SK-N-SH treated with all-trans-retinoic acid at 6 μM for 48 hours (cell line): ENCODE data around the gene ULK4.
"Not testable (repeated sequence)": the region's sequence is repeated elsewhere in the genome, so short reads cannot be mapped to it uniquely, and the experiment has no call there.

ENCODE experiments used
- ATAC-seq: fragments of 200-7000 bp; cut with Tn5 transposase; 3 replicates; pipeline ENCODE4 v1.9.1; 2020; ENCODE audit warnings: mild to moderate bottlenecking, moderate library complexity
- ARNTL ChIP-seq: fragments of 450-650 bp; formaldehyde crosslinking; IDR thresholded peaks from 2 replicates; pipeline ENCODE4 v1.5.0; 2020; ENCODE audit warnings: low read depth, mild to moderate bottlenecking, moderate library complexity, borderline replicate concordance
- BACH2 ChIP-seq: fragments of 250-450 bp; sonication (Bioruptor Pico); IDR thresholded peaks from 2 replicates; pipeline ENCODE4 v1.9.0; 2021; ENCODE audit warnings: mild to moderate bottlenecking, borderline replicate concordance
- CREB5 ChIP-seq: fragments of 250-450 bp; sonication (Bioruptor Pico); IDR thresholded peaks from 2 replicates; pipeline ENCODE4 v1.5.1; 2020; ENCODE audit warnings: low read depth, mild to moderate bottlenecking, moderate library complexity
- CSDC2 ChIP-seq: fragments of 250-450 bp; sonication (Bioruptor Pico); IDR thresholded peaks from 2 replicates; pipeline ENCODE4 v1.5.0; 2020; ENCODE audit warnings: mild to moderate bottlenecking, moderate library complexity
- CSRNP3 ChIP-seq: fragments of 250-450 bp; sonication (Bioruptor Pico); IDR thresholded peaks from 2 replicates; pipeline ENCODE4 v1.5.1; 2021; ENCODE audit warnings: mild to moderate bottlenecking, moderate library complexity
- ESRRG ChIP-seq: fragments of 250-450 bp; sonication (Bioruptor Pico); IDR thresholded peaks from 2 replicates; pipeline ENCODE4 v1.6.1; 2021; ENCODE audit warnings: mild to moderate bottlenecking
- GLIS3 ChIP-seq: fragments of 250-450 bp; sonication (Bioruptor Pico); IDR thresholded peaks from 2 replicates; pipeline ENCODE4 v1.5.0; 2020; ENCODE audit warnings: mild to moderate bottlenecking, moderate library complexity
- ISL1 ChIP-seq: fragments of 250-450 bp; sonication (Bioruptor Pico); IDR thresholded peaks from 2 replicates; pipeline ENCODE4 v2.1.2; 2022; ENCODE audit warnings: mild to moderate bottlenecking, moderate library complexity
- OSR1 ChIP-seq: fragments of 250-450 bp; sonication (Bioruptor Pico); IDR thresholded peaks from 2 replicates; pipeline ENCODE4 v1.8.0; 2022; ENCODE audit warnings: moderate library complexity, mild to moderate bottlenecking, inconsistent platforms
- PATZ1 ChIP-seq: fragments of 250-450 bp; sonication (Bioruptor Pico); IDR thresholded peaks from 2 replicates; pipeline ENCODE4 v1.8.0; 2020; ENCODE audit warnings: mild to moderate bottlenecking, moderate library complexity, borderline replicate concordance
- PPARA ChIP-seq: fragments of 250-450 bp; sonication (Bioruptor Pico); IDR thresholded peaks from 2 replicates; pipeline ENCODE4 v1.5.0; 2020; ENCODE audit warnings: mild to moderate bottlenecking, borderline replicate concordance
- RARB ChIP-seq: fragments of 250-450 bp; sonication (Bioruptor Pico); IDR thresholded peaks from 2 replicates; pipeline ENCODE4 v1.8.0; 2021; ENCODE audit warnings: mild to moderate bottlenecking, moderate library complexity
- SNAI2 ChIP-seq: fragments of 250-450 bp; sonication (Bioruptor Pico); IDR thresholded peaks from 2 replicates; pipeline ENCODE4 v1.5.0; 2020; ENCODE audit warnings: mild to moderate bottlenecking, moderate library complexity
- TCF4 ChIP-seq: fragments of 250-450 bp; sonication (Bioruptor Pico); IDR thresholded peaks from 2 replicates; pipeline ENCODE4 v1.8.0; 2021; ENCODE audit warnings: mild to moderate bottlenecking, moderate library complexity, borderline replicate concordance
- TOX ChIP-seq: fragments of 250-450 bp; sonication (Bioruptor Pico); IDR thresholded peaks from 2 replicates; pipeline ENCODE4 v1.8.0; 2021; ENCODE audit warnings: mild to moderate bottlenecking, moderate library complexity, borderline replicate concordance
- TSHZ2 ChIP-seq: fragments of 250-450 bp; sonication (Bioruptor Pico); IDR thresholded peaks from 2 replicates; pipeline ENCODE4 v1.5.0; 2020; ENCODE audit warnings: mild to moderate bottlenecking, moderate library complexity
- ZC3H10 ChIP-seq: fragments of 250-450 bp; sonication (Bioruptor Pico); IDR thresholded peaks from 2 replicates; pipeline ENCODE4 v1.5.1; 2021; ENCODE audit warnings: mild to moderate bottlenecking, moderate library complexity
- ZFP3 ChIP-seq: fragments of 250-450 bp; sonication (Bioruptor Pico); IDR thresholded peaks from 2 replicates; pipeline ENCODE4 v1.5.0; 2020; ENCODE audit warnings: mild to moderate bottlenecking, moderate library complexity
- ZFP30 ChIP-seq: fragments of 450-650 bp; formaldehyde crosslinking; IDR thresholded peaks from 2 replicates; pipeline ENCODE4 v1.5.0; 2022; ENCODE audit warnings: mild to moderate bottlenecking, moderate library complexity
- ZNF565 ChIP-seq: fragments of 450-650 bp; formaldehyde crosslinking; conservative IDR thresholded peaks from 2 replicates; pipeline ENCODE4 v1.5.0; 2020; ENCODE audit warnings: low read depth, mild to moderate bottlenecking, moderate library complexity
- ZNF70 ChIP-seq: fragments of 450-650 bp; formaldehyde crosslinking; IDR thresholded peaks from 2 replicates; pipeline ENCODE4 v1.5.0; 2020; ENCODE audit warnings: mild to moderate bottlenecking, moderate library complexity
- ZNF8 ChIP-seq: fragments of 450-650 bp; formaldehyde crosslinking; IDR thresholded peaks from 2 replicates; pipeline ENCODE4 v1.5.0; 2020; ENCODE audit warnings: mild to moderate bottlenecking, moderate library complexity

The ULK4 gene

GRCh38 chr3:41847679-41848078 lies 114.2 kb downstream of the ULK4 start:
- no peak for ATAC-seq
- TF ChIP-seq TCF4 (CRISPR knock-in tag), result no peak
- TF ChIP-seq ESRRG, result no peak
- no peak for TF ChIP-seq SNAI2 (CRISPR knock-in tag)
- no peak for TF ChIP-seq ZNF8 (CRISPR knock-in tag)
- no peak for TF ChIP-seq ZNF565
- no peak for TF ChIP-seq ZC3H10 (CRISPR knock-in tag)
- no peak for TF ChIP-seq ARNTL (CRISPR knock-in tag)
- no peak for TF ChIP-seq PPARA
- no peak for TF ChIP-seq CREB5 (CRISPR knock-in tag)
- TF ChIP-seq PATZ1, result no peak
- no peak for TF ChIP-seq ZFP3
- no peak for TF ChIP-seq ZNF70
- TF ChIP-seq GLIS3 (CRISPR knock-in tag), result no peak
- TF ChIP-seq ISL1 (CRISPR knock-in tag), result no peak
- TF ChIP-seq TSHZ2 (CRISPR knock-in tag), result no peak
- no peak for TF ChIP-seq OSR1 (CRISPR knock-in tag)
- TF ChIP-seq CSDC2 (CRISPR knock-in tag), result no peak
- TF ChIP-seq TOX (CRISPR knock-in tag), result no peak
- no peak for TF ChIP-seq BACH2
- no peak for TF ChIP-seq CSRNP3 (CRISPR knock-in tag)

GRCh38 chr3:41846850-41847249 lies 115.1 kb downstream of the ULK4 start:
- no peak for ATAC-seq
- TF ChIP-seq OSR1 (CRISPR knock-in tag), result no peak
- no peak for TF ChIP-seq ARNTL (CRISPR knock-in tag)
- TF ChIP-seq ZFP3, result no peak

GRCh38 chr3:41845826-41846225 lies 116.1 kb downstream of the ULK4 start:
- TF ChIP-seq RARB (CRISPR knock-in tag) (no peak), PPARA (no peak), PATZ1 (no peak), ZNF70 (no peak), ZFP30 (no peak), ISL1 (CRISPR knock-in tag) (no peak), BACH2 (no peak), CSDC2 (CRISPR knock-in tag) (no peak)
- TF ChIP-seq, all 23 proteins: peak for 0
- ATAC-seq, result no peak

GRCh38 chr3:41844256-41844655 lies 117.6 kb downstream of the ULK4 start:
- not testable (repeated sequence) for ATAC-seq

GRCh38 chr3:41840936-41841668 lies 120.8 kb downstream of the ULK4 start:
- not testable (repeated sequence) for ATAC-seq
